Measurements from ENCODE around the gene ARHGAP44.

GRCh38 chr17:12765548-12765947, 23.8 kb upstream of the ARHGAP44 start:
- TF ChIP-seq GATA2 (IDR thresholded peaks at IDR 0.05; ENCODE audit: low read depth, low read length): no peak
- no peak for TF ChIP-seq GATA3 (IDR thresholded peaks at IDR 0.05; ENCODE audit: low read depth, low read length)
